KG1 (cell line): Measurements from ENCODE around the gene ADAMTS13.
A peak's percentile ranks its signal among the peaks of the same experiment; 100 is the strongest.
"Not testable (repeated sequence)": the region's sequence is repeated elsewhere in the genome, so short reads cannot be mapped to it uniquely, and the experiment has no call there.

Experiments used
- DNase-seq: peaks from one replicate; lab custom pipeline; 2025; lab: John Stamatoyannopoulos, UW

The ADAMTS13 gene

GRCh38 chr9:133392308-133392707 is 29.9 kb upstream of the ADAMTS13 start:
- not testable (repeated sequence) for DNase-seq

DNA sequence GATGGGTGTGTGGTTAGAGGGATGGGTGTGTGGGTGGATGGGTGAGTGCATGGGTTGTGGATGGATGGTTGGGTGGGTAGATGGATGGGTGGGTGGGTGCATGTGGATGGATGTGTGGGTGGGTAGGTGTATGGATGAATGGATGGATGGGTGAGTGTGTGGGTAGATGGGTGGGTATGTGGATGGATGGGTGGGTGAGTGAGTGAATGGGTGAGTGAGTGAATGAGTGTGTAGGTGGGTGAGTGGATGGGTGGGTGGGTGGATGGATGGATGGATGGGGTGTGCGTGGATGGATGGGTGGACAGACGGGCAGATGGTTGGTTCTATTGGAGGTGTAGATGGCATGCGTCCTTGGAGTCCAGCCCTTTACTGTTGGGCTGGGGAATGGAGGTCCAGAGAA is 28.8 kb upstream of the ADAMTS13 start:
- DNase-seq, result no peak

DNA sequence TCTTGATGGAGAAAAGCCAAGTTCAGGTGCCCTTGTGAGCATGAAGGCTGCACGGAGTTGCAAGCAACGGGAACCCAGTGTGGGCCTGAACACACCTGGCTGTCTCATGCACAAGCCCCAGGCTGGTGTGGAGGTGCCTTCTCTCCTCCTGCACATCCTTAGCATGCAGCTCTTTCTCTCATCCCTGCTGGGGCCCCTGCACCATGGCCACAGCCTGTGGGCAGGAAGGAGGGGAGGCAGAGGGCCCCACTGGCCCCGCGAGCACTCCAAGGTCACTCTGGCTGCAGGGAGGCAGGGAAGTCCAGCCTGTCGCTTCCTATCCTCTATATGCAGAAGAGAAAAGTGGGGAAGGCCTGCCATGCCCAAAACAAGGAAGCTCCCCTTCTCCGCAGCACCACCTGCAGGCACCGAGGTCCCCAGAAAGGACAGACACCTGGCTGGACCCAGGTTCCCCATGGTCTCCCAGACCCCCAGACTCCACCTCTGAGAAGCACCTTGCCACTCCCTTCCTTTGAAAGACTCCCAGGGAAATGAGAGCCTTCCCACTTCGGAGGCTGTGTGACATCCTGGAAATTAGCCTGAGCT is 27.4 kb upstream of the ADAMTS13 start:
- no peak for DNase-seq

DNA sequence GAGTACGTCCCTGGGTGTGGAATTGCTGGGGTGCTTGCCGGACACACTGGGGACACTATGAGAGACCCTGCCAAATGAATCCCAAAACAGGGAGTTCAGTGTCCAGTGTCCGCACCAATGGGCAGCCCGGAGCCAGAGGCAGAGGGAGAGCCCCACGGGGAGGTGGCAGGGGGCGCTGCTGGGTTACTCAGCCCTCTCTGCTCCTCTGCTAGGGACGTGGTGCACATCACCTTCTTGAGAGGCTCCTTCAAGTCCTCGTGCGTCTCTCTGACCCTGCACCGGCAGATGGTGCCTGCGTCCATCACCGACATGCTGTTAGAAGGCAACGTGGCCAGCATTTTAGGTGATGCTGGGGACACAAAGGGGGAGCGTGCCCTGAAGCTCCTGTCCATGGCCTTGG is 25.2 kb upstream of the ADAMTS13 start:
- DNase-seq, result no peak

DNA sequence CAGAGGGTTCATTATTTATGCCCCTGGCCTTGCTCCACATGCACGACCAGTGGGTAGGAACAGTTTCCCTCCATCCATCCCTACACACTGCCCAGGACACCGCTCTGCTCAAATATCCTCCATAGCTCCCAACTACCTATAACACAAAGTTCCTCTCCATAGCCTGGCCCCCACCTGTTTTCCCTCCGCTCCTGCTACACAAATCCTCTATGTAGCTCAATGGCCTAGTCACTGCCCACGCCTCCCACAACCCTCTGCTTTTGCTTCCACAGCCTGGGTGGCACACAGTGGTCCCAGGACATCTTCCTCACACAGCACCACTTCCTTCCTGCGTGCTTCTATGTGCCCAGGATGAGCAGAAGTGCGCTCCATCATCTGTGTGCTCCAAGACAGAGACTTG is 24.8 kb upstream of the ADAMTS13 start:
- DNase-seq, result no peak

DNA sequence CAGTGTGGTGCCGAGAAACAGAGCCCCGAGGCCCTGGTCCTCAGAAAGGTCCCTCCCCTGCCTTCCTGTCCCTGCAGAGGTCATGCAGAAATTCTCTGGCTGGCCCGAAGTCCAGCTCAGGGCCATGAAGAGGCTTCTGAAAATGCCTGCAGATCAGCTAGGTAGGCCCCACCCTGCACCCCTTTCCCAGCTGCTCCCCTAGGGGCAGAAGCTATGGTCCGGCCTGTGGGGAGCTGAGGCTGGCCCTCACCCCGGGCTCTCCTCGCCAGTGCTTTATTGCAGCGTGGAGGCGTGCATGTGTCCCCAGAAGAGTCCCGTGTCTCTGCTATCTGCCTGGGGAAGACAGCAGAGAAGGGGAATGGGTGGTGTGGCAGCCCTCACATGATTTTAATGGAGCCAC is 24.3 kb upstream of the ADAMTS13 start:
- no peak for DNase-seq

GRCh38 chr9:133400292-133400691 is 21.9 kb upstream of the ADAMTS13 start:
- DNase-seq, result no peak

DNA sequence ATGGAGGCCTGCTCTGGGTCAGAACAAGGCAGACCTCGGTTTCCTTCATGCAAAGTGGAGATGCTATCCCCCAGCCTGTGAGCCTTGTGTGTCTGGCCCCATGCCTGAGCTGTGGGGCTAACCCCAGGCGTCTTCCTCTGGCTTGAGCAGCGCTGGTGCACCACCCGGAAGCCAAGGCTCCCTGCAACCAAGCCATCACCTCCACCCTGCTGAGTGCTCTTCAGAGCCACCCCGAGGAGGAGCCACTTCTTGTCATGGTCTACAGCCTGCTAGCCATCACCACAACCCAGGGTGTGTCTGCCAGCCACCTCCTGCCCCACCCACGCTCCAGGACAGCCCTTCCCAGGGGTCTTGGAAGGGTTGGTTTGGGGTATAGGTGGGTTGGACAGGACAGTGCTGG is 20.6 kb upstream of the ADAMTS13 start:
- DNase-seq, result no peak

- DNase-seq, result no peak
These were observed 19.5 kb upstream of the ADAMTS13 start for GRCh38 chr9:133402689-133403088.

DNA sequence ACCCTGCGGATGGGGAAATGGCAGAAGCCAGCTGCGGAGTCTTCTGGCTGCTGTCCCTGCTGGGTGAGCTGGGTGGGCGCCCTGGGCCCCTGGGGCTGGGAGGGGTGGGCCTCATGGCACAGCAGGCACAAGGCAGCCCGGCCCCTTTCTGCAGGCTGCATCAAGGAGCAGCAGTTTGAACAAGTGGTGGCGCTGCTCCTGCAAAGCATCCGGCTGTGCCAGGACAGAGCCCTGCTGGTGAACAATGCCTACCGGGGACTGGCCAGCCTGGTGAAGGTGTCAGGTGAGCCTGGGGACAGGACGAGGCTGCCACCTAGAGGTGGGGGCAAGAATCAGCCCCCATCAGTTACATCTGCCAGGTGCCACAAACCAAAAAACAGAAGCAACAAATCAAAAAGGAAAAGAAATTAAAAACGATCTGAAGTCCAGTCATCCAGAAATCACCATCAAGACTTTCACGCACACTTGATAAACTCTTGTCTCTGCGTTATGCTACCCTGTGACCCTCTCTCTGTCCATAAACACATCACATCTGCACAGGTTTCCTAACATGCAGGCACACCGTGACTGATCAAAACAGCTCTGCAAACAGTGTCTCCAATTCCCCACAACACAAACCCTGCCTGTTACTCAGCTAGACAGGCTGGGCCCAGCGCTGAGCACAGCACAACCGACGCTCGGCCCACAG is 18.3 kb upstream of the ADAMTS13 start:
- no peak for DNase-seq

DNA sequence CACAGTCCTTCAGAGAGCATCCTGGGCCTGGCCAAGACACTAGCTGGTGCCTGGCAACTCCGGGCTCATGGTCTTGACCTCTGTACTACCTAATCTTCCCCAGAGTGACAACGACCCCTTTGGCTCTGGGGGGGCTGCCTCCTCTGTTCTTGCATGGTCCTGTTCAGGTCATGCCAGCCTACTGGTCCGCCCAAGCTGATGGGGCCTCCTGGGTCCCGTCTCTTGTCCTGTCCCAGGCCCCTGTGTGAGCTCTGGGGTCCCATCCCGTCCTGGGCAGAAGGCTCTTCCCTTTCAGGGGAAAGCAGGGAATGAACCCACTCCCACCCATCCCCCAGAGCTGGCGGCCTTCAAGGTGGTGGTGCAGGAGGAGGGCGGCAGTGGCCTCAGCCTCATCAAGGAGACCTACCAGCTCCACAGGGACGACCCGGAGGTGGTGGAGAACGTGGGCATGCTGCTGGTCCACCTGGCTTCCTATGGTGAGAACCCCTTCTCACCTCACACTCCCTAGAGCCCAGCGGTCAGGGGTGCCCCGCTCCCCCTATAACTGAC is 17.6 kb upstream of the ADAMTS13 start:
- no peak for DNase-seq

- DNase-seq, result no peak
These were observed 16.4 kb upstream of the ADAMTS13 start for GRCh38 chr9:133405508-133406438.

DNA sequence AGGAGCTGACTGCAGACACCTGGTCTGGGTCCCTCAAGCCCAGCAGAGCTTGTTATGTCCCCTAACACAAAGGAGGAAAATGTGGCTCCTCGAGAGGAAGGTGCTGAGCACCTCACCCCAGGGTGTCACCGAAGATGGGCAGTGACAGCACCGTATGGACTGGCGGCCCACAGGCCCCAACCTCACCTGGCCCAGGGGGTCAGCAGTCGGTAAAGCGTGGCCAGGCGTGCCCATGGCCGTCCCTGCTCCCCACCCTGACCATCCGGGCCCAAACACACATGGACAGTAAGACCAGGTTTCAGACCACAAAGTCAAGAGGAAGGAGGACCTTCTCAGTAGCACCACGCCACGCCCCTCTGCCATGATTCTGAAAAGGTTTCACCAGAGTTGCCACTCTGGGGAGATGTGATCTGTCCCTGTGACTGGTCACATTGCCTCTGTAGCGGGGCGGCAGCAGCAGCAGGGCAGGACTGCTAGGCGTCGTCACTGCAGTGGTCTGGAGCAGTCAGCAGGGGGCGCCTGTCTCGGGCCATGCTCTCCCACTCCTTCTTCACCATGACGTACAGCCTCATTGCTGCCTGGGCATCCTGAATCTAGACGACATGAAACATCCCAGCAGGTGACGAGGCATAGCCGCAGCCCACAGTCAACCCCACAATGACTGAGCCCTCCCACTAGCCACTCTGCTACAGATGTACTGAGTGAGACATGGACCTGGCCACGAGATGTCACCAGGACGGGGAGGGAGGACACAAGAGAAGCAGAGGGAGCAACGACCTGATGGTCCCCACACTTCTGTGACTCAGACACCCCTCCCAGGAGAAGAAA is 15.5 kb upstream of the ADAMTS13 start:
- peak; percentile 33 for DNase-seq

DNA sequence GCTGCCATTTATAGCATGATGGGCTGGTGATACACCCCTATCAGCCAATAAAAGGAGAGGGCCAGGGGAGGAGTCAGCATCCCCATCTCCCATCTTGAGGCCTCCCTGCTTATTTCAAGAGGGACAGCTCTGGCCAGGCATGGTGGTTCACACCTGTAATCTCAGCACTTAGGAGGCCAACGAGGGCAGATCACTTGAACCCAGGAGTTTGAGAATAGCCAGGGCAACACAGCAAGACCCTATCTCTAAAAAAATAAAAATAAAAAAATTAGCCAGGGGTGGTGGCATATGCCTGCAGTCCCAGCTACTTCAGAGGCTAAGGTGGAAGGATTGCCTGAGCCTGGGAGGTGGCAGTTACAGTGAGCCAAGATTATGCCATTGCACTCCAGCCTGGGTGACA is 14.1 kb upstream of the ADAMTS13 start:
- DNase-seq, result no peak

GRCh38 chr9:133415170-133415569 is 7.0 kb upstream of the ADAMTS13 start:
- no peak for DNase-seq

- peak; percentile 73 for DNase-seq
These were observed 4.4 kb upstream of the ADAMTS13 start, which contains the start of gene REXO4 for GRCh38 chr9:133417541-133418461. REXO4 (minus strand) TSS chr9:133418010; CDS start chr9:133417844, 166 bp downstream.

DNA sequence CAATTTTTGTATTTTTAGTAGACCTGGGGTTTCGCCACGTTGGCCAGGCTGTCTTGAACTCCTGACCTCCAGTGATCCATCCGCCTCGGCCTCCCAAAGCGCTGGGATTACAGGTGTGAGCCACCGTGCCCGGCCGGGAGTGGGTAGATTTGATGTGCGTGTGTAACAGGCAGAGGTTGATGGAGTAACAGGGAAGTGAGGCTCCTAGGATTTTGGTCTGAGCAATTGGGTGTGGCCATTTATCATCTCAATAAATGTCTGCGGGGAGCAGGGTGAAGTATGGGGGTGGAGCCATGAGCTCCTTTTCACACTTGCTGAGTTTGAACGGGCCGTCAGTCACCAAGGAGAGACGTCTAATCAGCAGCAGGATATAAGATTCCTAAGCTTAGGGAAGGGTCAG is 3.2 kb upstream of the ADAMTS13 start:
- no peak for DNase-seq

DNA sequence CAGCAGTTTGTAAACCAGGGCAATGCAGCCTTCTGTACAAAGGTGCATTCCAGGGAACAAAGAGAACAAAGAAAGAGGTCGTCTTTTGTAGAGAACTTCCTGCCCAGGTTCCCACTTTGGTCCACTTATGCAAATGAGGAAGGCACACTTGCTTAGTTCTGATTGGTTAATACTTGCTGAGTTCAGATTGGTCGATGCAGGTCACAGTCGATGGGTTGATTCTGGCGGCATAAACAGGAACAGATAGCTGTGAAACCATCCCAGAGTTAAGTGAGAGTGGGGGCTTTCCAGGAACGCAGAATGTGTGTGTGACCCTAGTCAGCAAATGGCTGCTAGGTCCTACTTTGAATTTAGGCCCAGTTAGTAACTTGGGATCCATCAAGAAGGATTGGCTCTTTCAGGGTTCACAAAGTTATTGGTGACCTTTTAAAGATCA is 1.8 kb upstream of the ADAMTS13 start:
- no peak for DNase-seq

GRCh38 chr9:133423216-133423615 is 1.0 kb downstream of the ADAMTS13 start:
- no peak for DNase-seq

GRCh38 chr9:133424187-133424586 is 2.0 kb downstream of the ADAMTS13 start:
- DNase-seq, result no peak
